H9 (cell line): ENCODE results near the gene MNAT1. TPM values are rescaled to one million over a fixed set of nuclear protein-coding genes. Genes with fewer than 3 reads are reported as not detected.

ENCODE experiments used
- DNase-seq: peaks from one replicate; pipeline ENCODE4 v3.0.0-alpha.2; 2017
- H2AFZ ChIP-seq: one replicate; pipeline ENCODE4 v1.6.1; 2013; ENCODE audit warnings: mild to moderate bottlenecking, low read length, control low read depth, moderate library complexity
- H2AK5ac ChIP-seq: 2 replicates; pipeline ENCODE4 v1.6.1; 2013; ENCODE audit warnings: low read length, control low read depth, mixed read lengths; ENCODE audit not compliant: insufficient read length
- H2BK120ac ChIP-seq: one replicate; pipeline ENCODE4 v1.6.1; 2013; ENCODE audit warnings: low read depth, mild to moderate bottlenecking, low read length, control low read depth, inconsistent platforms; ENCODE audit not compliant: poor library complexity, severe bottlenecking
- H2BK12ac ChIP-seq: 2 replicates; pipeline ENCODE4 v1.6.1; 2013; ENCODE audit warnings: low read length, control low read depth, mixed read lengths, low read depth; ENCODE audit not compliant: insufficient read length
- H2BK15ac ChIP-seq: 2 replicates; pipeline ENCODE4 v1.6.1; 2013; ENCODE audit warnings: low read depth, low read length, control low read depth
- H2BK20ac ChIP-seq: one replicate; pipeline ENCODE4 v1.6.1; 2013; ENCODE audit warnings: low read depth, mild to moderate bottlenecking, low read length, control low read depth, inconsistent platforms; ENCODE audit not compliant: poor library complexity, severe bottlenecking
- H2BK5ac ChIP-seq: 2 replicates; pipeline ENCODE4 v1.6.1; 2013; ENCODE audit warnings: low read length, control low read depth, mixed read lengths; ENCODE audit not compliant: insufficient read length
- H3K14ac ChIP-seq: 2 replicates; pipeline ENCODE4 v1.6.1; 2013; ENCODE audit warnings: low read length, control low read depth; ENCODE audit not compliant: insufficient read depth
- H3K18ac ChIP-seq: 2 replicates; pipeline ENCODE4 v1.6.1; 2013; ENCODE audit warnings: low read depth, mild to moderate bottlenecking, mixed read lengths, low read length, control low read depth; ENCODE audit not compliant: insufficient read length
- H3K23ac ChIP-seq: 2 replicates; pipeline ENCODE4 v1.6.1; 2013; ENCODE audit warnings: low read length, control low read depth, mixed read lengths, low read depth; ENCODE audit not compliant: insufficient read length
- H3K23me2 ChIP-seq: 2 replicates; pipeline ENCODE4 v1.6.1; 2013; ENCODE audit warnings: low read depth, mild to moderate bottlenecking, mixed read lengths, low read length, control low read depth; ENCODE audit not compliant: insufficient read length, poor library complexity, severe bottlenecking
- H3K27ac ChIP-seq: 2 replicates; pipeline ENCODE4 v1.5.1; 2013; ENCODE audit warnings: low read length, control low read depth, mixed read lengths, low read depth; ENCODE audit not compliant: insufficient read length
- H3K27me3 ChIP-seq: 2 replicates; pipeline ENCODE4 v1.6.1; 2013; ENCODE audit warnings: low read length, control low read depth, inconsistent platforms; ENCODE audit not compliant: insufficient read depth
- H3K4ac ChIP-seq: 2 replicates; pipeline ENCODE4 v1.6.1; 2013; ENCODE audit warnings: low read depth, mild to moderate bottlenecking, control low read depth, inconsistent platforms, low read length, moderate library complexity
- H3K4me1 ChIP-seq: 2 replicates; pipeline ENCODE4 v1.6.1; 2013; ENCODE audit warnings: low read length, control low read depth, inconsistent platforms; ENCODE audit not compliant: insufficient read depth
- H3K4me2 ChIP-seq: 2 replicates; pipeline ENCODE4 v1.6.1; 2013; ENCODE audit warnings: low read length, control low read depth, mixed read lengths; ENCODE audit not compliant: insufficient read length, insufficient read depth
- H3K56ac ChIP-seq: 2 replicates; pipeline ENCODE4 v1.6.1; 2013; ENCODE audit warnings: low read depth, mild to moderate bottlenecking, mixed read lengths, low read length, control low read depth; ENCODE audit not compliant: insufficient read length
- H3K79me1 ChIP-seq: 2 replicates; pipeline ENCODE4 v1.6.1; 2013; ENCODE audit warnings: low read depth, mild to moderate bottlenecking, moderate library complexity, low read length, control low read depth, inconsistent platforms; ENCODE audit not compliant: insufficient read depth, poor library complexity, severe bottlenecking
- H3K79me2 ChIP-seq: 2 replicates; pipeline ENCODE4 v1.6.1; 2013; ENCODE audit warnings: low read length, control low read depth, inconsistent platforms; ENCODE audit not compliant: insufficient read depth
- H3K9ac ChIP-seq: 2 replicates; pipeline ENCODE4 v1.6.1; 2013; ENCODE audit warnings: low read length, control low read depth, mixed read lengths; ENCODE audit not compliant: insufficient read length; ENCODE audit errors: extremely low read depth
- H3K9me3 ChIP-seq: one replicate; pipeline ENCODE4 v1.6.1; 2013; ENCODE audit warnings: low read depth, low read length, inconsistent platforms; ENCODE audit not compliant: control insufficient read depth
- H3T11ph ChIP-seq: one replicate; pipeline ENCODE4 v1.6.1; 2013; ENCODE audit warnings: mild to moderate bottlenecking, low read length, control low read depth, inconsistent platforms
- H4K20me1 ChIP-seq: one replicate; pipeline ENCODE4 v1.6.1; 2013; ENCODE audit not compliant: control insufficient read depth, insufficient read length, insufficient read depth
- H4K5ac ChIP-seq: 2 replicates; pipeline ENCODE4 v1.6.1; 2013; ENCODE audit warnings: low read depth, mild to moderate bottlenecking, mixed read lengths, low read length, control low read depth; ENCODE audit not compliant: insufficient read length
- H4K8ac ChIP-seq: replicated peaks from 2 replicates; pipeline ENCODE4 v1.6.1; 2013; ENCODE audit warnings: low read length, control low read depth, mixed read lengths, low read depth; ENCODE audit not compliant: insufficient read length
- H4K91ac ChIP-seq: 2 replicates; pipeline ENCODE4 v1.6.1; 2013; ENCODE audit warnings: low read depth, mild to moderate bottlenecking, moderate library complexity, mixed read lengths, low read length, control low read depth; ENCODE audit not compliant: insufficient read length
- H3K27ac Mint-ChIP-seq, 3 experiments: 2 replicates in 2 of 3; 3 replicates in 1 of 3; pipeline ENCODE4 v1.8.0; 2020 to 2021; ENCODE audit warnings: mixed read lengths in 3 of 3, mild to moderate bottlenecking in 1 of 3, moderate library complexity in 1 of 3
- H3K27me3 Mint-ChIP-seq: 2 replicates; pipeline ENCODE4 v1.8.0; 2021; ENCODE audit warnings: low read depth, mild to moderate bottlenecking, moderate library complexity, mixed read lengths
- H3K36me3 Mint-ChIP-seq, 3 experiments: 2 replicates in 2 of 3; 3 replicates in 1 of 3; pipeline ENCODE4 v1.8.0; 2020 to 2021; ENCODE audit warnings: low read depth in 3 of 3, mixed read lengths in 3 of 3; ENCODE audit not compliant: insufficient read depth in 1 of 3
- H3K4me1 Mint-ChIP-seq, 2 experiments: 2 replicates each; pipeline ENCODE4 v1.8.0; 2020; ENCODE audit warnings: mixed read lengths in 2 of 2
- H3K4me3 Mint-ChIP-seq, 2 experiments: 2 replicates in 1 of 2; 3 replicates in 1 of 2; pipeline ENCODE4 v1.8.0; 2020 to 2021; ENCODE audit warnings: mild to moderate bottlenecking in 2 of 2, mixed read lengths in 2 of 2, moderate library complexity in 1 of 2
- H3K9me3 Mint-ChIP-seq, 2 experiments: 2 replicates in 1 of 2; 3 replicates in 1 of 2; pipeline ENCODE4 v1.8.0; 2020; ENCODE audit warnings: mild to moderate bottlenecking in 2 of 2, mixed read lengths in 2 of 2, moderate library complexity in 1 of 2
- whole genome bisulfite sequencing: extraction: QIAGEN DNeasy Blood & Tissue Kit; methylation state at CpG from one replicate; pipeline ENCODE4 v1.1.7; 2013; ENCODE audit warnings: missing lambda C conversion rate, low lambda C conversion rate, mixed read lengths; ENCODE audit not compliant: insufficient read length; ENCODE audit errors: extremely low coverage; 5-methylcytosine and 5-hydroxymethylcytosine counted together
- total RNA-seq: library from RNA; stranded (reverse); gene quantifications from 2 replicates; pipeline ENCODE4 v1.2.1, GENCODE V29; 2021
- TF ChIP-seq, protein P1 (sequence below): fragments of 200-600 bp; sonication (generic); conservative IDR thresholded peaks from 3 replicates; pipeline ENCODE4 v1.8.0; 2021; ENCODE audit warnings: antibody characterized with exemption, mild to moderate bottlenecking

The MNAT1 gene
- total RNA-seq, 1 experiment from 2014 or later = 43.1 TPM

DNA sequence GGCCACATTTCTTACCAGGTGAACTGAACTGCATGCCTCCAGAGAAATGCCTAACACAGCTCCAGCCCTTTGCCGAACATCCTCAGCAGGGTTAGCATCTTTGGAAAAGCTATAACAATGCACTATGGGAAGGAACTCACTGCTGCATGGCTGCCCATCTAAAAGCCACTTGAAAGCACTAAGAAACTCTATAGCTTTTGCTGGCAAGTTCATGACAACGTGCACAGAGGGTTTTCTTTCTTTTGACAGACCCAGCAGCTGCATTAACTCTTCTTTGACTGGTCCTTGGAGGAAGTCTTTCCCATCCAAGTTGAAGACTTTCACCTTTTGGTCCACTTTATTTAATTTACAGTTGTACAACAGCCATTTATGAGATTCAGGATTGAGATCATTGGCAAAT, 241.0 kb downstream of the MNAT1 start:
- Histone ChIP-seq H3K27me3 (no peaks in the 10 kb centered on the region; the same call in 1 of the 2 replicates), H2AK5ac (no peak overlapping the region), H3K4me1 (no peaks in the 10 kb centered on the region; the same call in 1 of the 2 replicates), H3K14ac (no peak overlapping the region), H3K18ac (no peak overlapping the region), H2BK20ac (no peak overlapping the region), H2BK120ac (no peak overlapping the region), H3K4ac (no peak overlapping the region), H3K23ac (no peak overlapping the region), H3K9ac (no peak overlapping the region), H2AFZ (no peak overlapping the region), H4K8ac (no peak overlapping the region), H2BK5ac (no peak overlapping the region), H4K5ac (no peak overlapping the region), H4K91ac (no peak overlapping the region), H3T11ph (no peak overlapping the region), H3K79me2 (peaks cover 5% of the 10 kb centered on the region; the same call in 1 of the 2 replicates), H2BK12ac (no peak overlapping the region), H3K23me2 (peaks cover 3% of the 10 kb centered on the region), H3K9me3 (no peaks in the 10 kb centered on the region), H3K4me2 (no peak overlapping the region), H3K79me1 (no peaks in the 10 kb centered on the region), H3K56ac (no peak overlapping the region), H3K27ac (no peak overlapping the region), H4K20me1 (no peaks in the 10 kb centered on the region), H2BK15ac (no peak overlapping the region)
- TF ChIP-seq, protein P1, sequence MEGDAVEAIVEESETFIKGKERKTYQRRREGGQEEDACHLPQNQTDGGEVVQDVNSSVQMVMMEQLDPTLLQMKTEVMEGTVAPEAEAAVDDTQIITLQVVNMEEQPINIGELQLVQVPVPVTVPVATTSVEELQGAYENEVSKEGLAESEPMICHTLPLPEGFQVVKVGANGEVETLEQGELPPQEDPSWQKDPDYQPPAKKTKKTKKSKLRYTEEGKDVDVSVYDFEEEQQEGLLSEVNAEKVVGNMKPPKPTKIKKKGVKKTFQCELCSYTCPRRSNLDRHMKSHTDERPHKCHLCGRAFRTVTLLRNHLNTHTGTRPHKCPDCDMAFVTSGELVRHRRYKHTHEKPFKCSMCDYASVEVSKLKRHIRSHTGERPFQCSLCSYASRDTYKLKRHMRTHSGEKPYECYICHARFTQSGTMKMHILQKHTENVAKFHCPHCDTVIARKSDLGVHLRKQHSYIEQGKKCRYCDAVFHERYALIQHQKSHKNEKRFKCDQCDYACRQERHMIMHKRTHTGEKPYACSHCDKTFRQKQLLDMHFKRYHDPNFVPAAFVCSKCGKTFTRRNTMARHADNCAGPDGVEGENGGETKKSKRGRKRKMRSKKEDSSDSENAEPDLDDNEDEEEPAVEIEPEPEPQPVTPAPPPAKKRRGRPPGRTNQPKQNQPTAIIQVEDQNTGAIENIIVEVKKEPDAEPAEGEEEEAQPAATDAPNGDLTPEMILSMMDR = no peak
- peaks cover 5 to 45% (median 25%) of the 10 kb centered on the region in 3 experiments; a peak in 6 of 7 replicates for H3K36me3 Mint-ChIP-seq
- H3K4me3 Mint-ChIP-seq = no peak overlapping the region
- WGBS = no CpG with 5 or more reads among the region's 2 CpGs
- peaks cover 11 to 14% of the 10 kb centered on the region in 2 experiments for H3K4me1 Mint-ChIP-seq
- no peaks in the 10 kb centered on the region for H3K9me3 Mint-ChIP-seq
- DNase-seq = no peak
- no peaks in the 10 kb centered on the region for H3K27me3 Mint-ChIP-seq
- H3K27ac Mint-ChIP-seq = no peak overlapping the region
